ENCODE measurements around the gene CDC42EP1. TPM values are rescaled to one million over a fixed set of nuclear protein-coding genes. Genes with fewer than 3 reads are reported as not detected.
"Not testable (repeated sequence)": the region's sequence is repeated elsewhere in the genome, so short reads cannot be mapped to it uniquely, and the experiment has no call there.

Gene CDC42EP1
- total and polyA plus RNA-seq, 4 donors = 4.8 to 41.3 (median 31.4) TPM

GRCh38 chr22:37519268-37520195 is 40.7 kb upstream of the CDC42EP1 start, which contains the start of gene CARD10:
CARD10 (minus strand) TSS chr22:37519415; CDS start chr22:37519200, 215 bp downstream.
- Histone ChIP-seq H3K27me3 (ENCODE audit: control insufficient read depth, insufficient read depth, low read length) (peaks cover 10% of the 10 kb centered on the region), H3K4me3 (ENCODE audit: low read depth, low read length) (peak within 1 kb of the TSS; percentile 39), H3K4me1 (ENCODE audit: control insufficient read depth, insufficient read depth, low read length) (peaks cover 23% of the 10 kb centered on the region), H3K36me3 (ENCODE audit: control insufficient read depth, insufficient read depth, low read length) (peaks cover 13% of the 10 kb centered on the region), H3K9me3 (ENCODE audit: control insufficient read depth, insufficient read depth, low read length) (no peaks in the 10 kb centered on the region), H3K27ac (ENCODE audit: low read depth, low read length) (no peak within 1 kb of the TSS)
- 3% methylated on average over 99 of the region's 99 CpGs for WGBS (ENCODE audit: insufficient coverage)
- DNase-seq (ENCODE audit: low read depth in 4 of 6, low spot score in 6 of 6) = peak in 1 of 6 donors; percentile 28

- Histone ChIP-seq H3K27me3 (ENCODE audit: control insufficient read depth, insufficient read depth, low read length) (peaks cover 10% of the 10 kb centered on the region), H3K9me3 (ENCODE audit: control insufficient read depth, insufficient read depth, low read length) (no peaks in the 10 kb centered on the region)
These were observed 39.5 kb upstream of the CDC42EP1 start for GRCh38 chr22:37520776-37521191.

GRCh38 chr22:37521236-37521739 is 39.0 kb upstream of the CDC42EP1 start:
- whole genome bisulfite sequencing (ENCODE audit: insufficient coverage) = 56% methylated on average over 10 of the region's 14 CpGs
- Histone ChIP-seq H3K36me3 (ENCODE audit: control insufficient read depth, insufficient read depth, low read length) (peaks cover 4% of the 10 kb centered on the region), H3K4me1 (ENCODE audit: control insufficient read depth, insufficient read depth, low read length) (peaks cover 26% of the 10 kb centered on the region), H3K27me3 (ENCODE audit: control insufficient read depth, insufficient read depth, low read length) (peaks cover 10% of the 10 kb centered on the region), H3K4me3 (ENCODE audit: low read depth, low read length) (no peak overlapping the region), H3K27ac (ENCODE audit: low read depth, low read length) (no peak overlapping the region), H3K9me3 (ENCODE audit: control insufficient read depth, insufficient read depth, low read length) (no peaks in the 10 kb centered on the region)
- DNase-seq (ENCODE audit: low read depth in 4 of 6, low spot score in 6 of 6) = peak in 1 of 6 donors; percentile 72

More at GRCh38 chr22:37520776-37521191, 39.5 kb upstream of the CDC42EP1 start:
- peaks cover 26% of the 10 kb centered on the region for H3K4me1 ChIP-seq (ENCODE audit: control insufficient read depth, insufficient read depth, low read length)
- H3K36me3 ChIP-seq (ENCODE audit: control insufficient read depth, insufficient read depth, low read length) = peaks cover 8% of the 10 kb centered on the region
- no peak for DNase-seq (ENCODE audit: low read depth in 4 of 6, low spot score in 6 of 6)
- no peak overlapping the region for H3K4me3 ChIP-seq (ENCODE audit: low read depth, low read length)
- H3K27ac ChIP-seq (ENCODE audit: low read depth, low read length) = no peak overlapping the region
- WGBS (ENCODE audit: insufficient coverage) = 58% methylated on average over 6 of the region's 10 CpGs

- peaks cover 26% of the 10 kb centered on the region for H3K4me1 ChIP-seq (ENCODE audit: control insufficient read depth, insufficient read depth, low read length)
- 73% methylated on average over 4 of the region's 6 CpGs for WGBS (ENCODE audit: insufficient coverage)
- no peak for DNase-seq (ENCODE audit: low read depth in 4 of 6, low spot score in 6 of 6)
- H3K36me3 ChIP-seq (ENCODE audit: control insufficient read depth, insufficient read depth, low read length) = peaks cover 4% of the 10 kb centered on the region
- no peak overlapping the region for H3K4me3 ChIP-seq (ENCODE audit: low read depth, low read length)
- peaks cover 10% of the 10 kb centered on the region for H3K27me3 ChIP-seq (ENCODE audit: control insufficient read depth, insufficient read depth, low read length)
- no peak overlapping the region for H3K27ac ChIP-seq (ENCODE audit: low read depth, low read length)
- H3K9me3 ChIP-seq (ENCODE audit: control insufficient read depth, insufficient read depth, low read length) = no peaks in the 10 kb centered on the region
These were observed 37.8 kb upstream of the CDC42EP1 start for GRCh38 chr22:37522482-37522881.

- H3K27me3 ChIP-seq (ENCODE audit: control insufficient read depth, insufficient read depth, low read length) = no peaks in the 10 kb centered on the region
- H3K9me3 ChIP-seq (ENCODE audit: control insufficient read depth, insufficient read depth, low read length) = no peaks in the 10 kb centered on the region
- H3K4me1 ChIP-seq (ENCODE audit: control insufficient read depth, insufficient read depth, low read length) = peaks cover 7% of the 10 kb centered on the region
- no peak overlapping the region for H3K27ac ChIP-seq (ENCODE audit: low read depth, low read length)
- no peaks in the 10 kb centered on the region for H3K36me3 ChIP-seq (ENCODE audit: control insufficient read depth, insufficient read depth, low read length)
- WGBS (ENCODE audit: insufficient coverage) = 100% methylated on average over 2 of the region's 10 CpGs
- DNase-seq (ENCODE audit: low read depth in 4 of 6, low spot score in 6 of 6) = no peak
- no peak overlapping the region for H3K4me3 ChIP-seq (ENCODE audit: low read depth, low read length)
These were observed 35.1 kb upstream of the CDC42EP1 start for GRCh38 chr22:37525073-37525745.

- no peak for DNase-seq (ENCODE audit: low read depth in 4 of 6, low spot score in 6 of 6)
- WGBS (ENCODE audit: insufficient coverage) = 72% methylated on average over 3 of the region's 7 CpGs
These were observed 34.4 kb upstream of the CDC42EP1 start for GRCh38 chr22:37525746-37526350.

GRCh38 chr22:37526376-37526775 is 33.9 kb upstream of the CDC42EP1 start:
- WGBS (ENCODE audit: insufficient coverage) = 65% methylated on average over 12 of the region's 12 CpGs
- no peaks in the 10 kb centered on the region for H3K27me3 ChIP-seq (ENCODE audit: control insufficient read depth, insufficient read depth, low read length)
- no peaks in the 10 kb centered on the region for H3K9me3 ChIP-seq (ENCODE audit: control insufficient read depth, insufficient read depth, low read length)
- no peak overlapping the region for H3K27ac ChIP-seq (ENCODE audit: low read depth, low read length)
- no peaks in the 10 kb centered on the region for H3K36me3 ChIP-seq (ENCODE audit: control insufficient read depth, insufficient read depth, low read length)
- no peak overlapping the region for H3K4me3 ChIP-seq (ENCODE audit: low read depth, low read length)
- peaks cover 3% of the 10 kb centered on the region for H3K4me1 ChIP-seq (ENCODE audit: control insufficient read depth, insufficient read depth, low read length)
- DNase-seq (ENCODE audit: low read depth in 4 of 6, low spot score in 6 of 6) = no peak

More at GRCh38 chr22:37525746-37526350, 34.4 kb upstream of the CDC42EP1 start:
- no peak overlapping the region for H3K4me3 ChIP-seq (ENCODE audit: low read depth, low read length)
- H3K27ac ChIP-seq (ENCODE audit: low read depth, low read length) = no peak overlapping the region
- H3K27me3 ChIP-seq (ENCODE audit: control insufficient read depth, insufficient read depth, low read length) = no peaks in the 10 kb centered on the region
- H3K4me1 ChIP-seq (ENCODE audit: control insufficient read depth, insufficient read depth, low read length) = peaks cover 7% of the 10 kb centered on the region
- no peaks in the 10 kb centered on the region for H3K36me3 ChIP-seq (ENCODE audit: control insufficient read depth, insufficient read depth, low read length)
- no peaks in the 10 kb centered on the region for H3K9me3 ChIP-seq (ENCODE audit: control insufficient read depth, insufficient read depth, low read length)

GRCh38 chr22:37527081-37527752 is 33.1 kb upstream of the CDC42EP1 start:
- 84% methylated on average over 5 of the region's 9 CpGs for WGBS (ENCODE audit: insufficient coverage)

GRCh38 chr22:37527952-37528351 is 32.3 kb upstream of the CDC42EP1 start:
- DNase-seq (ENCODE audit: low read depth in 4 of 6, low spot score in 6 of 6) = not testable (repeated sequence)
- no CpG with 5 or more reads among the region's 9 CpGs for WGBS (ENCODE audit: insufficient coverage)

More at GRCh38 chr22:37527081-37527752, 33.1 kb upstream of the CDC42EP1 start:
- H3K27ac ChIP-seq (ENCODE audit: low read depth, low read length); H3K27me3 ChIP-seq (ENCODE audit: control insufficient read depth, insufficient read depth, low read length); H3K4me3 ChIP-seq (ENCODE audit: low read depth, low read length); H3K4me1 ChIP-seq (ENCODE audit: control insufficient read depth, insufficient read depth, low read length); H3K9me3 ChIP-seq (ENCODE audit: control insufficient read depth, insufficient read depth, low read length); H3K36me3 ChIP-seq (ENCODE audit: control insufficient read depth, insufficient read depth, low read length); DNase-seq (ENCODE audit: low read depth in 4 of 6, low spot score in 6 of 6): not testable (repeated sequence)

More at GRCh38 chr22:37527952-37528351, 32.3 kb upstream of the CDC42EP1 start:
- not testable (repeated sequence) for H3K27ac ChIP-seq (ENCODE audit: low read depth, low read length); H3K4me1 ChIP-seq (ENCODE audit: control insufficient read depth, insufficient read depth, low read length); H3K9me3 ChIP-seq (ENCODE audit: control insufficient read depth, insufficient read depth, low read length); H3K27me3 ChIP-seq (ENCODE audit: control insufficient read depth, insufficient read depth, low read length); H3K36me3 ChIP-seq (ENCODE audit: control insufficient read depth, insufficient read depth, low read length); H3K4me3 ChIP-seq (ENCODE audit: low read depth, low read length)

Data from spinal cord (tissue), 10 donors.